Left ventricle myocardium inferior (tissue), 1 donor: ENCODE results near the gene P2RX1. TPM values are rescaled to one million over a fixed set of nuclear protein-coding genes. Genes with fewer than 3 reads are reported as not detected.

Experiments
- DNase-seq: peaks from one replicate; pipeline ENCODE4 v3.0.0-alpha.2; 2020
- H3K27ac ChIP-seq: fragments of 200-600 bp; replicated peaks from 2 replicates; pipeline ENCODE4 v1.8.0; 2021
- H3K27me3 ChIP-seq: fragments of 200-600 bp; 2 replicates; pipeline ENCODE4 v1.8.0; 2021; ENCODE audit warnings: low read depth
- H3K36me3 ChIP-seq: fragments of 200-600 bp; 2 replicates; pipeline ENCODE4 v1.8.0; 2021
- H3K4me1 ChIP-seq: fragments of 200-600 bp; 2 replicates; pipeline ENCODE4 v1.8.0; 2021
- H3K4me3 ChIP-seq: fragments of 200-600 bp; 2 replicates; pipeline ENCODE4 v1.8.0; 2021; ENCODE audit warnings: mild to moderate bottlenecking, moderate library complexity
- H3K9me3 ChIP-seq: fragments of 200-600 bp; replicated peaks from 2 replicates; pipeline ENCODE4 v1.8.0; 2021
- intact Hi-C: fragments of 100-400 bp; cut with micrococcal nuclease; formaldehyde crosslinking; loops from one replicate; pipeline ENCODE4 v1.11.0; 2022
- total RNA-seq: library from RNA; stranded (reverse); fragmentation: NEBNext Ultra II Directional; extraction: Animal tissue kit (Norgen Biotek cat#: 25700); gene quantifications from one replicate; pipeline ENCODE4 v1.2.1, GENCODE V29; 2021
- TF ChIP-seq, protein P1 (sequence below): fragments of 200-600 bp; IDR thresholded peaks from 2 replicates; pipeline ENCODE4 v1.8.0; 2021; ENCODE audit warnings: antibody characterized with exemption, mild to moderate bottlenecking, borderline replicate concordance
- donor health status: DM: no; HTN: yes; CAD: no; lungs with severe emphysema.

Gene P2RX1
- total RNA-seq, 1 donor from 2014 or later = 0.55 TPM

GRCh38 chr17:3887394-3887793, 28.9 kb downstream of the P2RX1 start:
- H3K4me3 ChIP-seq = no peak overlapping the region
- peaks cover 73% of the 10 kb centered on the region for H3K4me1 ChIP-seq
- H3K27me3 ChIP-seq = no peaks in the 10 kb centered on the region
- TF ChIP-seq, protein P1, sequence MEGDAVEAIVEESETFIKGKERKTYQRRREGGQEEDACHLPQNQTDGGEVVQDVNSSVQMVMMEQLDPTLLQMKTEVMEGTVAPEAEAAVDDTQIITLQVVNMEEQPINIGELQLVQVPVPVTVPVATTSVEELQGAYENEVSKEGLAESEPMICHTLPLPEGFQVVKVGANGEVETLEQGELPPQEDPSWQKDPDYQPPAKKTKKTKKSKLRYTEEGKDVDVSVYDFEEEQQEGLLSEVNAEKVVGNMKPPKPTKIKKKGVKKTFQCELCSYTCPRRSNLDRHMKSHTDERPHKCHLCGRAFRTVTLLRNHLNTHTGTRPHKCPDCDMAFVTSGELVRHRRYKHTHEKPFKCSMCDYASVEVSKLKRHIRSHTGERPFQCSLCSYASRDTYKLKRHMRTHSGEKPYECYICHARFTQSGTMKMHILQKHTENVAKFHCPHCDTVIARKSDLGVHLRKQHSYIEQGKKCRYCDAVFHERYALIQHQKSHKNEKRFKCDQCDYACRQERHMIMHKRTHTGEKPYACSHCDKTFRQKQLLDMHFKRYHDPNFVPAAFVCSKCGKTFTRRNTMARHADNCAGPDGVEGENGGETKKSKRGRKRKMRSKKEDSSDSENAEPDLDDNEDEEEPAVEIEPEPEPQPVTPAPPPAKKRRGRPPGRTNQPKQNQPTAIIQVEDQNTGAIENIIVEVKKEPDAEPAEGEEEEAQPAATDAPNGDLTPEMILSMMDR = no peak
- peak overlapping the region; percentile 82 for H3K27ac ChIP-seq
- intact Hi-C loops = no loop called here
- H3K9me3 ChIP-seq = no peaks in the 10 kb centered on the region
- no peak for DNase-seq
- peaks cover 21% of the 10 kb centered on the region for H3K36me3 ChIP-seq

- Histone ChIP-seq H3K36me3 (peaks cover 21% of the 10 kb centered on the region), H3K27me3 (no peaks in the 10 kb centered on the region), H3K4me3 (no peak overlapping the region), H3K4me1 (peaks cover 67% of the 10 kb centered on the region), H3K9me3 (no peaks in the 10 kb centered on the region), H3K27ac (peak overlapping the region; percentile 82)
- intact Hi-C loops = no loop called here
- TF ChIP-seq, protein P1 = no peak
- no peak for DNase-seq
These were observed 29.5 kb downstream of the P2RX1 start for GRCh38 chr17:3886776-3887175.

DNA sequence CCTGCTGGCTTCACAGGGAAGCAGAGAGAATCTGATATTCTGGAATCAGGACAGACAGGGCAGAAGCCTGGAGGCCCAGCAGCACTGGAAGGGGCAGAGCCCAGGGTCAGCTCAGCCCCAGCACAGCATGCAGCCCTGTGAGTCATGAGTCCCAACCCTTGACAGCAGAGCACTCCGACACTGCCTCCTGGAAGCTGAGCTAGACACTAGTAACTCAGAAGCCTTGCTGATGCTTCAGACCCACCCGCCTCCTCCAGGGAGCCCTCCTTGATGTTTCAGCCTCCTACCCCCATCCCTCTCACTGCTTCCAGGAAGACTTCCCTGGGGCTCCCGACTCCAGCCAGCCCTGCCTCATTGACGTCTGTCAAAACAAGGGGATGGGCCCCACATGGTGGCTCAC, 30.3 kb downstream of the P2RX1 start:
- no peak for DNase-seq
- intact Hi-C loops = no loop called here
- TF ChIP-seq, protein P1 = no peak
- peaks cover 21% of the 10 kb centered on the region for H3K36me3 ChIP-seq
- no peak overlapping the region for H3K27ac ChIP-seq
- no peaks in the 10 kb centered on the region for H3K27me3 ChIP-seq
- H3K4me1 ChIP-seq = peaks cover 59% of the 10 kb centered on the region
- no peaks in the 10 kb centered on the region for H3K9me3 ChIP-seq
- no peak overlapping the region for H3K4me3 ChIP-seq

DNA sequence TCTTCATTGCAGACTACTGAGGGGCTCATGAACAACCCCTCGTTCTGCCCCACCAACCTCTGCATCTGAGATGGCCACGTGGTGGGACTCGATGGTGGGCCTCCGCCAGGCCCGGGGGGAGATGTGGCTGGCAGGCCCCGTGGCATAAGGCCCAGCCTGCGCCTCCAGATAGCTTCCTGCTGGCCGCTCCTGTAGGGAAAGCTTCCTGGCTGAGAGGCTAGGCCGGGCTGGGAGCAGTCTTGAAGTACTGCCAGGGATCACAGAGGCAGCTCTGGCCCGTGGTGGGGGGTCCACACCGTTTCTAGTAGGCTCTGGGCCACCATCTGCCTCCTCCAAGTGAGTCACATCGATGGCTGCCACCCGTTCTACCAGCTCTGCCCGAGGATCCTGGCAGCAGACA, 31.0 kb downstream of the P2RX1 start:
- intact Hi-C loops = no loop called here
- Histone ChIP-seq H3K4me1 (peaks cover 52% of the 10 kb centered on the region), H3K4me3 (no peak overlapping the region), H3K27me3 (no peaks in the 10 kb centered on the region), H3K27ac (no peak overlapping the region), H3K9me3 (no peaks in the 10 kb centered on the region), H3K36me3 (peaks cover 21% of the 10 kb centered on the region)
- DNase-seq = no peak
- TF ChIP-seq, protein P1 = no peak

GRCh38 chr17:3884188-3884587, 32.1 kb downstream of the P2RX1 start:
- TF ChIP-seq, protein P1 = no peak
- intact Hi-C loops = no loop called here
- H3K27me3 ChIP-seq = no peaks in the 10 kb centered on the region
- no peak overlapping the region for H3K27ac ChIP-seq
- H3K4me3 ChIP-seq = no peak overlapping the region
- DNase-seq = no peak
- no peaks in the 10 kb centered on the region for H3K9me3 ChIP-seq
- peaks cover 21% of the 10 kb centered on the region for H3K36me3 ChIP-seq
- H3K4me1 ChIP-seq = peaks cover 47% of the 10 kb centered on the region

- Histone ChIP-seq H3K36me3 (peaks cover 21% of the 10 kb centered on the region), H3K4me3 (no peak overlapping the region), H3K9me3 (no peaks in the 10 kb centered on the region), H3K27ac (no peak overlapping the region), H3K27me3 (no peaks in the 10 kb centered on the region), H3K4me1 (peaks cover 34% of the 10 kb centered on the region)
- TF ChIP-seq, protein P1 = no peak
- intact Hi-C loops = no loop called here
- no peak for DNase-seq
These were observed 34.0 kb downstream of the P2RX1 start for GRCh38 chr17:3882276-3882675.
